H9 (cell line): ENCODE data around the gene SUN2. TPM values are rescaled to one million over a fixed set of nuclear protein-coding genes. Genes with fewer than 3 reads are reported as not detected.

Source experiments
- DNase-seq: peaks from one replicate; pipeline ENCODE4 v3.0.0-alpha.2; 2017
- H2AFZ ChIP-seq: one replicate; pipeline ENCODE4 v1.6.1; 2013; ENCODE audit warnings: mild to moderate bottlenecking, low read length, control low read depth, moderate library complexity
- H2AK5ac ChIP-seq: 2 replicates; pipeline ENCODE4 v1.6.1; 2013; ENCODE audit warnings: low read length, control low read depth, mixed read lengths; ENCODE audit not compliant: insufficient read length
- H2BK120ac ChIP-seq: one replicate; pipeline ENCODE4 v1.6.1; 2013; ENCODE audit warnings: low read depth, mild to moderate bottlenecking, low read length, control low read depth, inconsistent platforms; ENCODE audit not compliant: poor library complexity, severe bottlenecking
- H2BK12ac ChIP-seq: 2 replicates; pipeline ENCODE4 v1.6.1; 2013; ENCODE audit warnings: low read length, control low read depth, mixed read lengths, low read depth; ENCODE audit not compliant: insufficient read length
- H2BK15ac ChIP-seq: 2 replicates; pipeline ENCODE4 v1.6.1; 2013; ENCODE audit warnings: low read depth, low read length, control low read depth
- H2BK20ac ChIP-seq: one replicate; pipeline ENCODE4 v1.6.1; 2013; ENCODE audit warnings: low read depth, mild to moderate bottlenecking, low read length, control low read depth, inconsistent platforms; ENCODE audit not compliant: poor library complexity, severe bottlenecking
- H2BK5ac ChIP-seq: 2 replicates; pipeline ENCODE4 v1.6.1; 2013; ENCODE audit warnings: low read length, control low read depth, mixed read lengths; ENCODE audit not compliant: insufficient read length
- H3K14ac ChIP-seq: 2 replicates; pipeline ENCODE4 v1.6.1; 2013; ENCODE audit warnings: low read length, control low read depth; ENCODE audit not compliant: insufficient read depth
- H3K18ac ChIP-seq: 2 replicates; pipeline ENCODE4 v1.6.1; 2013; ENCODE audit warnings: low read depth, mild to moderate bottlenecking, mixed read lengths, low read length, control low read depth; ENCODE audit not compliant: insufficient read length
- H3K23ac ChIP-seq: 2 replicates; pipeline ENCODE4 v1.6.1; 2013; ENCODE audit warnings: low read length, control low read depth, mixed read lengths, low read depth; ENCODE audit not compliant: insufficient read length
- H3K23me2 ChIP-seq: 2 replicates; pipeline ENCODE4 v1.6.1; 2013; ENCODE audit warnings: low read depth, mild to moderate bottlenecking, mixed read lengths, low read length, control low read depth; ENCODE audit not compliant: insufficient read length, poor library complexity, severe bottlenecking
- H3K27ac ChIP-seq: 2 replicates; pipeline ENCODE4 v1.5.1; 2013; ENCODE audit warnings: low read length, control low read depth, mixed read lengths, low read depth; ENCODE audit not compliant: insufficient read length
- H3K27me3 ChIP-seq: 2 replicates; pipeline ENCODE4 v1.6.1; 2013; ENCODE audit warnings: low read length, control low read depth, inconsistent platforms; ENCODE audit not compliant: insufficient read depth
- H3K4ac ChIP-seq: 2 replicates; pipeline ENCODE4 v1.6.1; 2013; ENCODE audit warnings: low read depth, mild to moderate bottlenecking, control low read depth, inconsistent platforms, low read length, moderate library complexity
- H3K4me1 ChIP-seq: 2 replicates; pipeline ENCODE4 v1.6.1; 2013; ENCODE audit warnings: low read length, control low read depth, inconsistent platforms; ENCODE audit not compliant: insufficient read depth
- H3K4me2 ChIP-seq: 2 replicates; pipeline ENCODE4 v1.6.1; 2013; ENCODE audit warnings: low read length, control low read depth, mixed read lengths; ENCODE audit not compliant: insufficient read length, insufficient read depth
- H3K56ac ChIP-seq: 2 replicates; pipeline ENCODE4 v1.6.1; 2013; ENCODE audit warnings: low read depth, mild to moderate bottlenecking, mixed read lengths, low read length, control low read depth; ENCODE audit not compliant: insufficient read length
- H3K79me1 ChIP-seq: 2 replicates; pipeline ENCODE4 v1.6.1; 2013; ENCODE audit warnings: low read depth, mild to moderate bottlenecking, moderate library complexity, low read length, control low read depth, inconsistent platforms; ENCODE audit not compliant: insufficient read depth, poor library complexity, severe bottlenecking
- H3K79me2 ChIP-seq: 2 replicates; pipeline ENCODE4 v1.6.1; 2013; ENCODE audit warnings: low read length, control low read depth, inconsistent platforms; ENCODE audit not compliant: insufficient read depth
- H3K9ac ChIP-seq: 2 replicates; pipeline ENCODE4 v1.6.1; 2013; ENCODE audit warnings: low read length, control low read depth, mixed read lengths; ENCODE audit not compliant: insufficient read length; ENCODE audit errors: extremely low read depth
- H3K9me3 ChIP-seq: one replicate; pipeline ENCODE4 v1.6.1; 2013; ENCODE audit warnings: low read depth, low read length, inconsistent platforms; ENCODE audit not compliant: control insufficient read depth
- H3T11ph ChIP-seq: one replicate; pipeline ENCODE4 v1.6.1; 2013; ENCODE audit warnings: mild to moderate bottlenecking, low read length, control low read depth, inconsistent platforms
- H4K20me1 ChIP-seq: one replicate; pipeline ENCODE4 v1.6.1; 2013; ENCODE audit not compliant: control insufficient read depth, insufficient read length, insufficient read depth
- H4K5ac ChIP-seq: 2 replicates; pipeline ENCODE4 v1.6.1; 2013; ENCODE audit warnings: low read depth, mild to moderate bottlenecking, mixed read lengths, low read length, control low read depth; ENCODE audit not compliant: insufficient read length
- H4K8ac ChIP-seq: replicated peaks from 2 replicates; pipeline ENCODE4 v1.6.1; 2013; ENCODE audit warnings: low read length, control low read depth, mixed read lengths, low read depth; ENCODE audit not compliant: insufficient read length
- H4K91ac ChIP-seq: 2 replicates; pipeline ENCODE4 v1.6.1; 2013; ENCODE audit warnings: low read depth, mild to moderate bottlenecking, moderate library complexity, mixed read lengths, low read length, control low read depth; ENCODE audit not compliant: insufficient read length
- H3K27ac Mint-ChIP-seq, 3 experiments: 2 replicates in 2 of 3; 3 replicates in 1 of 3; pipeline ENCODE4 v1.8.0; 2020 to 2021; ENCODE audit warnings: mixed read lengths in 3 of 3, mild to moderate bottlenecking in 1 of 3, moderate library complexity in 1 of 3
- H3K27me3 Mint-ChIP-seq: 2 replicates; pipeline ENCODE4 v1.8.0; 2021; ENCODE audit warnings: low read depth, mild to moderate bottlenecking, moderate library complexity, mixed read lengths
- H3K36me3 Mint-ChIP-seq, 3 experiments: 2 replicates in 2 of 3; 3 replicates in 1 of 3; pipeline ENCODE4 v1.8.0; 2020 to 2021; ENCODE audit warnings: low read depth in 3 of 3, mixed read lengths in 3 of 3; ENCODE audit not compliant: insufficient read depth in 1 of 3
- H3K4me1 Mint-ChIP-seq, 2 experiments: 2 replicates each; pipeline ENCODE4 v1.8.0; 2020; ENCODE audit warnings: mixed read lengths in 2 of 2
- H3K4me3 Mint-ChIP-seq, 2 experiments: 2 replicates in 1 of 2; 3 replicates in 1 of 2; pipeline ENCODE4 v1.8.0; 2020 to 2021; ENCODE audit warnings: mild to moderate bottlenecking in 2 of 2, mixed read lengths in 2 of 2, moderate library complexity in 1 of 2
- H3K9me3 Mint-ChIP-seq, 2 experiments: 2 replicates in 1 of 2; 3 replicates in 1 of 2; pipeline ENCODE4 v1.8.0; 2020; ENCODE audit warnings: mild to moderate bottlenecking in 2 of 2, mixed read lengths in 2 of 2, moderate library complexity in 1 of 2
- WGBS: extraction: QIAGEN DNeasy Blood & Tissue Kit; methylation state at CpG from one replicate; pipeline ENCODE4 v1.1.7; 2013; ENCODE audit warnings: missing lambda C conversion rate, low lambda C conversion rate, mixed read lengths; ENCODE audit not compliant: insufficient read length; ENCODE audit errors: extremely low coverage; 5-methylcytosine and 5-hydroxymethylcytosine counted together
- total RNA-seq: library from RNA; stranded (reverse); gene quantifications from 2 replicates; pipeline ENCODE4 v1.2.1, GENCODE V29; 2021
- TF ChIP-seq, protein P1 (sequence below): fragments of 200-600 bp; sonication (generic); conservative IDR thresholded peaks from 3 replicates; pipeline ENCODE4 v1.8.0; 2021; ENCODE audit warnings: antibody characterized with exemption, mild to moderate bottlenecking

SUN2 gene
- total RNA-seq, 1 experiment from 2014 or later: 12.0 TPM

DNA sequence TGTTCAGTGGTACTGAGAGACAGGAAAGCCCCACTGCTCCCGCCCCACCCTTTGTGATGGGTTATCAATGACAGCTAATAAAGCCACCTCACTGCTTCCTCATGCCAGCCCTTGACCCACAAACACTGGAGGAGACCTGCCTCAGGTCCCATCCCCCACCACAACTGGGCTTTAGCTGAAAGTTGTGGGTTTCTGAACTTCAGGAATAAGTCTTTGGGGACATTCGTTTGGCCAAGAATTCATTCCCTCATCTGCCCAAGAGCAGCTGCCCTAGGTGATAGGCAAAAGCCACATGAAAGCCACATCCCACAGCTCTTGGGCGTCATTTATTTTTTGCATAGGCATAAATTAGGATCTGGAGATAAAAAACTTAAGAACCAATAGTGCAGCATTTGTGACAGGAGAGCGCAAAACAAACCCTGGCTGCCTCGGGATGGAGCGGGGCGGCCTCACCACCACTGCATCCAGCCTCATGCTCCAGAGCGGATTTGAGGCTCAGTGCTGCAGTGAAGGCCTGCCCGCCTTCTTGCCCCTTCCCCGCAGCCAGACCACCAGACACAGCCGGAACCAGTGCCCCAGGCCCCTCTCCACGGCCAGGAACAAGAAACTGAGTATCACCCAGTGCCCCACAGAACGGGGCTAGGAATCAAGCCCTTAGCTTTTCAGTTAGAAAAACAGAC, 21.2 kb downstream of the SUN2 start:
- no peaks in the 10 kb centered on the region for H3K9me3 ChIP-seq
- no peak overlapping the region for H3T11ph ChIP-seq
- no peak for DNase-seq
- TF ChIP-seq, protein P1, sequence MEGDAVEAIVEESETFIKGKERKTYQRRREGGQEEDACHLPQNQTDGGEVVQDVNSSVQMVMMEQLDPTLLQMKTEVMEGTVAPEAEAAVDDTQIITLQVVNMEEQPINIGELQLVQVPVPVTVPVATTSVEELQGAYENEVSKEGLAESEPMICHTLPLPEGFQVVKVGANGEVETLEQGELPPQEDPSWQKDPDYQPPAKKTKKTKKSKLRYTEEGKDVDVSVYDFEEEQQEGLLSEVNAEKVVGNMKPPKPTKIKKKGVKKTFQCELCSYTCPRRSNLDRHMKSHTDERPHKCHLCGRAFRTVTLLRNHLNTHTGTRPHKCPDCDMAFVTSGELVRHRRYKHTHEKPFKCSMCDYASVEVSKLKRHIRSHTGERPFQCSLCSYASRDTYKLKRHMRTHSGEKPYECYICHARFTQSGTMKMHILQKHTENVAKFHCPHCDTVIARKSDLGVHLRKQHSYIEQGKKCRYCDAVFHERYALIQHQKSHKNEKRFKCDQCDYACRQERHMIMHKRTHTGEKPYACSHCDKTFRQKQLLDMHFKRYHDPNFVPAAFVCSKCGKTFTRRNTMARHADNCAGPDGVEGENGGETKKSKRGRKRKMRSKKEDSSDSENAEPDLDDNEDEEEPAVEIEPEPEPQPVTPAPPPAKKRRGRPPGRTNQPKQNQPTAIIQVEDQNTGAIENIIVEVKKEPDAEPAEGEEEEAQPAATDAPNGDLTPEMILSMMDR: no peak
- no peak overlapping the region for H2BK12ac ChIP-seq
- H4K8ac ChIP-seq: no peak overlapping the region
- H3K14ac ChIP-seq: no peak overlapping the region
- no peaks in the 10 kb centered on the region for H3K79me1 ChIP-seq
- H3K27ac ChIP-seq: no peak overlapping the region
- no peak overlapping the region for H2BK120ac ChIP-seq
- H2BK5ac ChIP-seq: no peak overlapping the region
- no peaks in the 10 kb centered on the region for H3K27me3 ChIP-seq
- no peak overlapping the region for H3K18ac ChIP-seq
- WGBS: no CpG with 5 or more reads among the region's 13 CpGs
- no peaks in the 10 kb centered on the region for H3K79me2 ChIP-seq
- H3K27ac Mint-ChIP-seq: peak overlapping the region; percentile 61 to 94 (median 77); a peak in 5 of 7 replicates
- peaks cover 10 to 79% (median 43%) of the 10 kb centered on the region in 3 experiments; a peak in 6 of 7 replicates for H3K36me3 Mint-ChIP-seq
- H3K4me3 Mint-ChIP-seq: no peak overlapping the region; a peak in 1 of 5 replicates
- no peaks in the 10 kb centered on the region for H3K27me3 Mint-ChIP-seq
- no peak overlapping the region for H3K56ac ChIP-seq
- no peak overlapping the region for H2AFZ ChIP-seq
- H4K5ac ChIP-seq: no peak overlapping the region
- H4K91ac ChIP-seq: no peak overlapping the region
- H3K4me2 ChIP-seq: no peak overlapping the region
- no peaks in the 10 kb centered on the region for H3K9me3 Mint-ChIP-seq
- H3K4ac ChIP-seq: no peak overlapping the region
- H2BK15ac ChIP-seq: no peak overlapping the region
- no peak overlapping the region for H3K23ac ChIP-seq
- H3K4me1 Mint-ChIP-seq: 0 out of 4 replicates have a peak, but pooled peaks cover 0 to 3% of the 10 kb centered on the region in 2 experiments
- no peaks in the 10 kb centered on the region for H4K20me1 ChIP-seq
- H2AK5ac ChIP-seq: no peak overlapping the region
- H3K9ac ChIP-seq: no peak overlapping the region
- no peaks in the 10 kb centered on the region for H3K4me1 ChIP-seq
- no peaks in the 10 kb centered on the region for H3K23me2 ChIP-seq
- H2BK20ac ChIP-seq: no peak overlapping the region
